ENCODE results near the gene VEPH1.

VEPH1 gene

GRCh38 chr3:157429708-157430107 lies 73.5 kb downstream of the VEPH1 start:
- no peak for DNase-seq (ENCODE audit: low spot score)

- no peak for DNase-seq (ENCODE audit: low spot score)
These were observed 74.4 kb downstream of the VEPH1 start for GRCh38 chr3:157428853-157429252.

- DNase-seq (ENCODE audit: low spot score) = peak; percentile 21
These were observed 75.3 kb downstream of the VEPH1 start for GRCh38 chr3:157427901-157428300.

GRCh38 chr3:157423337-157423736 lies 79.9 kb downstream of the VEPH1 start:
- DNase-seq (ENCODE audit: low spot score) = no peak

- DNase-seq (ENCODE audit: low spot score) = no peak
These were observed 82.5 kb downstream of the VEPH1 start for GRCh38 chr3:157420606-157421130.

GRCh38 chr3:157418104-157418503 lies 85.1 kb downstream of the VEPH1 start:
- no peak for DNase-seq (ENCODE audit: low spot score)

- no peak for DNase-seq (ENCODE audit: low spot score)
These were observed 86.0 kb downstream of the VEPH1 start for GRCh38 chr3:157417247-157417646.

- no peak for DNase-seq (ENCODE audit: low spot score)
These were observed 86.7 kb downstream of the VEPH1 start for GRCh38 chr3:157416347-157417087.

- DNase-seq (ENCODE audit: low spot score) = no peak
These were observed 88.4 kb downstream of the VEPH1 start for GRCh38 chr3:157414861-157415260.

GRCh38 chr3:157412323-157412855 lies 90.8 kb downstream of the VEPH1 start:
- no peak for DNase-seq (ENCODE audit: low spot score)

GRCh38 chr3:157410945-157411344 lies 92.3 kb downstream of the VEPH1 start:
- DNase-seq (ENCODE audit: low spot score) = no peak

- DNase-seq (ENCODE audit: low spot score) = peak; percentile 7
These were observed 93.7 kb downstream of the VEPH1 start for GRCh38 chr3:157409516-157409915.

- DNase-seq (ENCODE audit: low spot score) = no peak
These were observed 94.6 kb downstream of the VEPH1 start for GRCh38 chr3:157408499-157409149.

- DNase-seq (ENCODE audit: low spot score) = no peak
These were observed 95.4 kb downstream of the VEPH1 start for GRCh38 chr3:157407769-157408168.

GRCh38 chr3:157406394-157406793 lies 96.8 kb downstream of the VEPH1 start:
- DNase-seq (ENCODE audit: low spot score) = no peak

- DNase-seq (ENCODE audit: low spot score) = no peak
These were observed 97.8 kb downstream of the VEPH1 start for GRCh38 chr3:157405457-157405856.

- DNase-seq (ENCODE audit: low spot score) = no peak
These were observed 98.8 kb downstream of the VEPH1 start for GRCh38 chr3:157404381-157404780.

GRCh38 chr3:157398598-157398997 lies 104.6 kb downstream of the VEPH1 start:
- no peak for DNase-seq (ENCODE audit: low spot score)

GRCh38 chr3:157394411-157394810 lies 108.8 kb downstream of the VEPH1 start:
- no peak for DNase-seq (ENCODE audit: low spot score)

- DNase-seq (ENCODE audit: low spot score) = no peak
These were observed 110.1 kb downstream of the VEPH1 start for GRCh38 chr3:157393113-157393512.

- no peak for DNase-seq (ENCODE audit: low spot score)
These were observed 111.1 kb downstream of the VEPH1 start for GRCh38 chr3:157392104-157392503.

GRCh38 chr3:157390713-157391515 lies 112.3 kb downstream of the VEPH1 start:
- DNase-seq (ENCODE audit: low spot score) = no peak

Measured in pons (tissue), 1 donor.